H1 (cell line): ENCODE measurements around the gene MXI1. TPM values are rescaled to one million over a fixed set of nuclear protein-coding genes. Genes with fewer than 3 reads are reported as not detected.

Source experiments
- RXRA ChIP-seq: IDR thresholded peaks from 2 replicates; pipeline ENCODE4 v1.6.1; 2011; ENCODE audit warnings: low read depth, mild to moderate bottlenecking, low read length, moderate library complexity; ENCODE audit not compliant: insufficient read depth
- SAP30 ChIP-seq: fragments of 300-600 bp; sonication (generic); IDR thresholded peaks from 2 replicates; pipeline ENCODE4 v1.7.1; 2012; ENCODE audit warnings: low read length, moderate library complexity, mild to moderate bottlenecking, inconsistent platforms; ENCODE audit not compliant: insufficient read depth, insufficient replicate concordance
- polyA plus RNA-seq, 7 experiments: library from polyadenylated mRNA; depleted of rRNA in 3 of 7; stranded (reverse) in 5 of 7; unstranded in 2 of 7; fragments of >200 nt in 5 of 7; fragments of 200-250 nt in 2 of 7; gene quantifications; 1 replicate in 5 of 7; 2 replicates in 1 of 7; 4 replicates in 1 of 7; pipeline versions ENCODE4 v1.2.1 to v1.2.3, GENCODE V29; 2011 to 2013; ENCODE audit warnings: missing spikeins in 2 of 7, mixed read lengths in 2 of 7
- total RNA-seq: library from RNA; stranded (reverse); fragmentation: NEBNext Ultra II Directional; extraction: Animal tissue kit (Norgen Biotek cat#: 25700); gene quantifications from 2 replicates; pipeline ENCODE4 v1.2.1, GENCODE V29; 2021
- TF ChIP-seq, protein P1 (sequence below), 3 experiments: IDR thresholded peaks; 1 replicate in 2 of 3; 2 replicates in 1 of 3; pipeline versions ENCODE4 v1.5.1 to v1.6.1; 2011; ENCODE audit warnings: low read length in 3 of 3, mild to moderate bottlenecking in 3 of 3, inconsistent platforms in 2 of 3, low read depth in 1 of 3, moderate library complexity in 1 of 3; ENCODE audit not compliant: insufficient read depth in 1 of 3; ENCODE audit errors: control extremely low read depth in 1 of 3

Gene MXI1
- total and polyA plus RNA-seq, 2 of the 8 experiments (the other 6 are each of a cell fraction or from before 2014, with no cell fraction given) = 5.7 to 8.8 TPM

DNA sequence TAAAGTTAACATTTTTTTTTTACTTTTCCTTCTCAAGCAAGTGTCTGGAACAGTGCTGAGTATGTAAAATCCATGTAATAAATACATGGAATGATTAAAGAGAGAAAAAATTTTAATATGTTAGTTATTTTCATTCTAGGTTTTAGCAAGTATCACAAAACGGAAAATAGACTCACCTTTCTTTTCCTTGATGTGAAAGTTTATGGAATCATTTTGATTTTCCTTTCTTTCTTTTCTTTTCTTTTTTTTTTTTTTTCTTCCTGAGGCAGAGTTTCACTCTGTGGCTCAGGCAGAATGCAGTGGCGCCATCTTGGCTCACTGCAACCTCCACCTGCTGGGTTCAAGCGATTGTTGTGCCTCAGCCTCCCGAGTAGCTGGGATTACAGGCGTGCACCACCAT, 69.2 kb downstream of the MXI1 start (continued):
- TF ChIP-seq RXRA (no peak), SAP30 (no peak)
- TF ChIP-seq, protein P1, sequence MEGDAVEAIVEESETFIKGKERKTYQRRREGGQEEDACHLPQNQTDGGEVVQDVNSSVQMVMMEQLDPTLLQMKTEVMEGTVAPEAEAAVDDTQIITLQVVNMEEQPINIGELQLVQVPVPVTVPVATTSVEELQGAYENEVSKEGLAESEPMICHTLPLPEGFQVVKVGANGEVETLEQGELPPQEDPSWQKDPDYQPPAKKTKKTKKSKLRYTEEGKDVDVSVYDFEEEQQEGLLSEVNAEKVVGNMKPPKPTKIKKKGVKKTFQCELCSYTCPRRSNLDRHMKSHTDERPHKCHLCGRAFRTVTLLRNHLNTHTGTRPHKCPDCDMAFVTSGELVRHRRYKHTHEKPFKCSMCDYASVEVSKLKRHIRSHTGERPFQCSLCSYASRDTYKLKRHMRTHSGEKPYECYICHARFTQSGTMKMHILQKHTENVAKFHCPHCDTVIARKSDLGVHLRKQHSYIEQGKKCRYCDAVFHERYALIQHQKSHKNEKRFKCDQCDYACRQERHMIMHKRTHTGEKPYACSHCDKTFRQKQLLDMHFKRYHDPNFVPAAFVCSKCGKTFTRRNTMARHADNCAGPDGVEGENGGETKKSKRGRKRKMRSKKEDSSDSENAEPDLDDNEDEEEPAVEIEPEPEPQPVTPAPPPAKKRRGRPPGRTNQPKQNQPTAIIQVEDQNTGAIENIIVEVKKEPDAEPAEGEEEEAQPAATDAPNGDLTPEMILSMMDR (IDR thresholded peaks at IDR 0.05; ENCODE audit: control extremely low read depth in 1 of 3, insufficient read depth in 1 of 3, low read depth in 1 of 3, low read length in 3 of 3) = no peak
